ENCODE data around the gene MICALL2. TPM values are rescaled to one million over a fixed set of nuclear protein-coding genes. Genes with fewer than 3 reads are reported as not detected.

Gene MICALL2
- total RNA-seq, 8 experiments from 2014 or later, result 1.4 to 16.7 (median 6.5) TPM

- 78 to 100% (median 87%) methylated on average over 1 to 3 of the region's 24 CpGs; no CpG with 5 or more reads in 5 of the 10 experiments for WGBS, 10 experiments
- in situ Hi-C loops (cut with MboI; ENCODE audit: low pct_unique_long_range_greater_than_20kb in 2 of 9, low sequenced_read_pairs in 9 of 9, unreplicated experiment in 9 of 9), result no loop called here
- ATAC-seq (replicated peaks in 6 of 8), result peak in 1 of 8 experiments; percentile 12
Measured at GRCh38 chr7:1474736-1475135, 15.5 kb upstream of the MICALL2 start.

DNA sequence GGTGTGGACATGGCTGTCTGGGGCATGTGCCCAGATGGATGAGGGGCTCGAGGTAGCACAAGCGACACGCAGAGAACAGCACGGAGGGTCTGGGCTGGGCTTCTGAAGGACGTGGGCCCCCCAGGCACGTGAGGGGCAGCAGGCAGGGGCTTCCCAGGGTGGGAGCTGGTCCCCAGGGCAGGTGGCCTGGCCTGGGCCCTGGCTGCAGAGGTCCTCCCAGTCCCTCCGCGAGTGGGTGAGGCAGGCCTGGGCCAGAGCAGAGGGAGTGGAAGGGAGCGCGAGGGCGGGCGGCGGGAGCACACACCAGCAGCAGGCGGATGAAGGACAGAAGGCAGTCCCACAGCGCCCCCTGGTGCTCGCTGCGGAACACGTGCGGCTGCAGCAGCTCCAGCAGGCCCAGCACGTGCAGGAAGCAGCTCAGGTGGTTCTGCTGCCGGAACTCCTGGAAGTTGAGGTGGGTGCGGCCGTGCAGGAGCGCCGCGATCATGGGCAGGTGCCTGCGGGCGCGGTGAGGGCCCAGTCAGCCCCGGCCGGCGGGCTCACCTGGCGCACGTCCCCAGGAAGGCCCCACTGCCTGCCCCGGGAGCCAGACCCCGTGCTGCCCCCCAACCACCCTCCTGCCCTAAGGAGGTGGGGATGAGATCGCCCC is 14.7 kb upstream of the MICALL2 start:
- in situ Hi-C loops (cut with MboI; ENCODE audit: low pct_unique_long_range_greater_than_20kb in 2 of 9, low sequenced_read_pairs in 9 of 9, unreplicated experiment in 9 of 9), result no loop called here
- WGBS, 10 experiments, result 78% methylated on average over 6 of the region's 37 CpGs; no CpG with 5 or more reads in 9 of the 10 experiments

More at GRCh38 chr7:1474736-1475135, 15.5 kb upstream of the MICALL2 start:
- no peaks in the 10 kb centered on the region for H3K4me1 ChIP-seq (replicated peaks in 1 of 2)
- H3K27ac ChIP-seq, result no peak overlapping the region
- no peak overlapping the region for H3K4me3 ChIP-seq

GRCh38 chr7:1470901-1471300 is 11.6 kb upstream of the MICALL2 start:
- ATAC-seq (replicated peaks in 6 of 8), result no peak
- in situ Hi-C loops (cut with MboI; ENCODE audit: low pct_unique_long_range_greater_than_20kb in 2 of 9, low sequenced_read_pairs in 9 of 9, unreplicated experiment in 9 of 9), result no loop called here
- H3K4me1 ChIP-seq (replicated peaks in 1 of 2), result peaks cover 9 to 11% of the 10 kb centered on the region in 2 donors
- WGBS, 10 experiments, result 80 to 100% (median 100%) methylated on average over 1 to 3 of the region's 21 CpGs; no CpG with 5 or more reads in 7 of the 10 experiments
- H3K4me3 ChIP-seq, result no peak overlapping the region
- no peak overlapping the region for H3K27ac ChIP-seq

More for the DNA sequence above, 14.7 kb upstream of the MICALL2 start:
- H3K27ac ChIP-seq, result no peak overlapping the region
- ATAC-seq (replicated peaks in 6 of 8), result peak; percentile 73 to 94 (median 81)
- H3K4me3 ChIP-seq, result no peak overlapping the region
- no peaks in the 10 kb centered on the region for H3K4me1 ChIP-seq (replicated peaks in 1 of 2)

- Histone ChIP-seq H3K4me1 (replicated peaks in 1 of 2) (peaks cover 9 to 11% of the 10 kb centered on the region in 2 donors), H3K27ac (no peak overlapping the region), H3K4me3 (no peak overlapping the region)
- peak in 3 of 8 experiments; percentile 31 to 75 (median 56) for ATAC-seq (replicated peaks in 6 of 8)
- WGBS, 10 experiments, result 80 to 90% (median 87%) methylated on average over 2 to 3 of the region's 24 CpGs; no CpG with 5 or more reads in 7 of the 10 experiments
- in situ Hi-C loops (cut with MboI; ENCODE audit: low pct_unique_long_range_greater_than_20kb in 2 of 9, low sequenced_read_pairs in 9 of 9, unreplicated experiment in 9 of 9), result no loop called here
Measured at GRCh38 chr7:1468643-1469298, 9.5 kb upstream of the MICALL2 start.

DNA sequence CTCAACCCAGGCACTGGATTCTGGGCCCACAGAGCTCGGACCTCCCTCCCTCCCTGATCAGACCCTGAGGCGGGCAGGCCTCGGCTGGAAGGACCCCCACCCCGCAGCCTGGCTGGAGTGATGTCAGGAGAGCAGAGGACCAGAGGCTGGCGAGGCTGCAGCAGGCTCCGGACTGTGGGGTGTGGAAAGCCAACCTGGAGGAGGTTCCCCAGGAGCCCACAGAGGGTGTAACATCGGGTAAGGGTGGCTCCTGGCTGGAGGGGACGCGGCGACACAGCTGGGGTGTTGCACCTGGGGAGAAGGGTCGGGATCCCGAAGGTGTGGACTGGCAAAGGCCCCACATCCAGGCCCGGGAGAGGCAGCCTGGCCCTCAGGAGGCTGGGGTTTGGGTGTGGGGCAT is 8.9 kb upstream of the MICALL2 start:
- no peak overlapping the region for H3K27ac ChIP-seq
- peaks cover 9 to 11% of the 10 kb centered on the region in 2 donors for H3K4me1 ChIP-seq (replicated peaks in 1 of 2)
- no peak overlapping the region for H3K4me3 ChIP-seq
- 80 to 100% (median 91%) methylated on average over 1 to 7 of the region's 13 CpGs; no CpG with 5 or more reads in 5 of the 10 experiments for WGBS, 10 experiments
- ATAC-seq (replicated peaks in 6 of 8), result no peak
- in situ Hi-C loops (cut with MboI; ENCODE audit: low pct_unique_long_range_greater_than_20kb in 2 of 9, low sequenced_read_pairs in 9 of 9, unreplicated experiment in 9 of 9), result no loop called here

- ATAC-seq (replicated peaks in 6 of 8), result peak; percentile 59 to 92 (median 88)
- H3K27ac ChIP-seq, result peak overlapping the region in 1 of 2 donors; percentile 65
- WGBS, 10 experiments, result 15 to 80% (median 47%) methylated on average over 1 to 4 of the region's 17 CpGs; no CpG with 5 or more reads in 4 of the 10 experiments
- no peak overlapping the region for H3K4me3 ChIP-seq
- in situ Hi-C loops (cut with MboI; ENCODE audit: low pct_unique_long_range_greater_than_20kb in 2 of 9, low sequenced_read_pairs in 9 of 9, unreplicated experiment in 9 of 9), result no loop called here
- H3K4me1 ChIP-seq (replicated peaks in 1 of 2), result peaks cover 9 to 11% of the 10 kb centered on the region in 2 donors
Measured at GRCh38 chr7:1466524-1467271, 7.4 kb upstream of the MICALL2 start.

DNA sequence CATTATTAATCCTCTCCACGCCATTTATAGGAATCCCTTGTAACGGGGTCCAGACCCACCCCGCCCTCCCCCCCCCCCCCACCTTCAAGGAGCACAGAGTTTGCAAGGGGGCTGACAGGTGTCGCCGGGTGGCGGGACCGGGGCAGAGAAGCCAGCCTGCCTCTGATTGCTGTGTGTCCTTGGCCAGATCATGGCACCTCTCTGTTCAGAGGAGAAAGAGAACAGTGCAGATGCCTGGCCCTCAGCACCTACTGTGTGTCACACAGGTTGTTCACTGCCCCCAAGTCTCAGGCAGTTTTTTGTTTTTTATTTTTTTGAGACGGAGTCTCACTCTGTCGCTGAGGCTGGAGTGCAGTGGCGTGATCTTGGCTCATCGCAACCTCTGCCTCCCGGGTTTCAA is 5.4 kb upstream of the MICALL2 start:
- Histone ChIP-seq H3K27ac (no peak overlapping the region), H3K4me1 (replicated peaks in 1 of 2) (peaks cover 9 to 16% of the 10 kb centered on the region in 2 donors), H3K4me3 (no peak overlapping the region)
- ATAC-seq (replicated peaks in 6 of 8), result no peak
- WGBS, 10 experiments, result 58 to 87% (median 80%) methylated on average over 2 to 7 of the region's 12 CpGs; no CpG with 5 or more reads in 7 of the 10 experiments
- in situ Hi-C loops (cut with MboI; ENCODE audit: low pct_unique_long_range_greater_than_20kb in 2 of 9, low sequenced_read_pairs in 9 of 9, unreplicated experiment in 9 of 9), result no loop called here

GRCh38 chr7:1463676-1464223 is 4.5 kb upstream of the MICALL2 start:
- no peak overlapping the region for H3K4me3 ChIP-seq
- WGBS, 10 experiments, result 63 to 92% (median 88%) methylated on average over 2 to 6 of the region's 18 CpGs; no CpG with 5 or more reads in 5 of the 10 experiments
- in situ Hi-C loops (cut with MboI; ENCODE audit: low pct_unique_long_range_greater_than_20kb in 2 of 9, low sequenced_read_pairs in 9 of 9, unreplicated experiment in 9 of 9), result no loop called here
- ATAC-seq (replicated peaks in 6 of 8), result no peak
- no peak overlapping the region for H3K27ac ChIP-seq
- peaks cover 9 to 16% of the 10 kb centered on the region in 2 donors for H3K4me1 ChIP-seq (replicated peaks in 1 of 2)

DNA sequence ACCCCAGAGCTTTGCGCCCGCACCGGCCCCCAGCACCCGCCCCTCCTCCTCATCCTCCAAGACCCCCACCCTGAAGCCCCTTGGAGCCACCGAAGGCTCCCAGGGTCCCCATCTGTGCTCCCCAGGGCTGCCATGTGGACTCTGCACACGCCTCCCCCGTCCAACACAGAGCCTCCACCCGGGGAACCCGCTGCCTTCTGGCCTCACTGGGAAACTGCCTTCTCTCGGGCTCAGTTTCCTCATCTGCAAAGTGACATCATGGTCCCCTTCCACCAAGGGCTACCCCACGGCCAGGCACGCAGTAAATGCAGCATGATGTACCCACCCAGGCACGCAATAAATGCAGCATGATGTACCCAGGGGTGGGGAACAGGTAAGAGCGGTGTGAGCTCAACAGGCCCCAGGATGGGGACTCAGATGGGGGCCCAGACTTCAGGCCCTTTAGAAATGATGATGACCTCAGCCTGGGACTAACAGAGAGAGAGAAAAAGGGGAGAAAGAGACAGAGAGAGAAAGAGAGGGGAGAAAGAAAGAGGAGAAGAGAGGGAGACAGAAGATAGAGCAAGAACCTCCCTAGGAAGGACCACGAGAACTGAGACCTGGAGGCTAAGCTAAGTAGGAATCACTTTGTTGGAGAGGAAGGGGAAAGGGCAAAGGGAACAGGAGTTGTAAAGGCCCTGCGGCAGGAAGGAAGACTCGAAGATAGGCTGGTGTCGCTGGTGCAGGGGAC is 2.5 kb upstream of the MICALL2 start:
- H3K27ac ChIP-seq, result no peak overlapping the region
- no peak for ATAC-seq (replicated peaks in 6 of 8)
- in situ Hi-C loops (cut with MboI; ENCODE audit: low pct_unique_long_range_greater_than_20kb in 2 of 9, low sequenced_read_pairs in 9 of 9, unreplicated experiment in 9 of 9), result no loop called here
- H3K4me1 ChIP-seq (replicated peaks in 1 of 2), result peaks cover 13 to 17% of the 10 kb centered on the region in 2 donors
- 27 to 88% (median 76%) methylated on average over 1 to 6 of the region's 18 CpGs for WGBS, 10 experiments
- H3K4me3 ChIP-seq, result no peak overlapping the region

GRCh38 chr7:1460821-1461645 is 1.8 kb upstream of the MICALL2 start:
- Histone ChIP-seq H3K27ac (no peak overlapping the region), H3K4me1 (replicated peaks in 1 of 2) (peaks cover 6 to 11% of the 10 kb centered on the region in 2 donors), H3K4me3 (no peak overlapping the region)
- no peak for ATAC-seq (replicated peaks in 6 of 8)
- in situ Hi-C loops (cut with MboI; ENCODE audit: low pct_unique_long_range_greater_than_20kb in 2 of 9, low sequenced_read_pairs in 9 of 9, unreplicated experiment in 9 of 9), result no loop called here
- WGBS, 10 experiments, result 40 to 67% methylated on average over 1 of the region's 30 CpGs; no CpG with 5 or more reads in 8 of the 10 experiments

GRCh38 chr7:1459920-1460820 is 900 bp upstream of the MICALL2 start:
- peak in 1 of 8 experiments; percentile 0 for ATAC-seq (replicated peaks in 6 of 8)
- peak overlapping the region; percentile 26 to 81 (median 27) for H3K4me3 ChIP-seq
- no peak overlapping the region for H3K27ac ChIP-seq
- WGBS, 10 experiments, result 30 to 100% (median 57%) methylated on average over 1 to 12 of the region's 30 CpGs; no CpG with 5 or more reads in 6 of the 10 experiments
- peaks cover 6 to 10% of the 10 kb centered on the region in 2 donors for H3K4me1 ChIP-seq (replicated peaks in 1 of 2)
- in situ Hi-C loops (cut with MboI; ENCODE audit: low pct_unique_long_range_greater_than_20kb in 2 of 9, low sequenced_read_pairs in 9 of 9, unreplicated experiment in 9 of 9), result no loop called here
